Left forelimb (tissue), 1 donor: ENCODE results near the gene CCL2.

Experiments
- DNase-seq: peaks from one replicate; pipeline ENCODE4 v3.0.0-alpha.2; 2018; ENCODE audit warnings: low spot score

CCL2 gene

GRCh38 chr17:34265711-34266110 lies 10.6 kb downstream of the CCL2 start:
- no peak for DNase-seq

GRCh38 chr17:34269969-34270368 lies 14.9 kb downstream of the CCL2 start, which contains the start of gene CCL7:
Gene CCL7 (plus strand): TSS chr17:34270221. CDS start chr17:34270291, 70 bp downstream.
- no peak for DNase-seq

GRCh38 chr17:34275881-34276280 lies 20.8 kb downstream of the CCL2 start:
- no peak for DNase-seq

GRCh38 chr17:34276826-34277225 lies 21.7 kb downstream of the CCL2 start:
- no peak for DNase-seq

DNA sequence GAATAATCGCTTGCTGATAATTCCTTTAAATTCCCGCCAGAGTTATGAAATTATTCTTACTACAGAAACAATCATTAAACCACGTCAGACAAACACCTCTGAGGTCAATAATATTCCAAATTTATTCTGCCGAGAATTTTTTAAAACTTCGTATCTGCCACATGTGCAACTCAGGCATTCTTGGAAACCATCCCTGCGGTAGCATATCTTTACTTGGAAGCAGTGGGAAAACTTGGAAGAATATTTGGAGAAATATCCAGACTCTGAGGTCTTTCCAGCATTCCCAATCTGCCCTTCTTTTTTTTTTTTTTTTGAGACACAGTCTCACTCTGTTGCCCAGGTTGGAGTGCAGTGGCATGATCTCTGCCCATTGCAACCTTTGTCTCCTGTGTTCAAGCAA lies 28.5 kb downstream of the CCL2 start:
- no peak for DNase-seq

GRCh38 chr17:34285286-34285792 lies 30.3 kb downstream of the CCL2 start, which contains the start of gene CCL11:
Gene CCL11 (plus strand): TSS chr17:34285742. CDS start chr17:34285809, 67 bp downstream.
- no peak for DNase-seq

- no peak for DNase-seq
Observed at GRCh38 chr17:34287875-34288274, 32.8 kb downstream of the CCL2 start.

- DNase-seq: no peak
Observed at GRCh38 chr17:34290586-34290985, 35.5 kb downstream of the CCL2 start.

GRCh38 chr17:34291721-34292348 lies 36.8 kb downstream of the CCL2 start:
- DNase-seq: no peak

GRCh38 chr17:34299027-34299426 lies 43.9 kb downstream of the CCL2 start:
- no peak for DNase-seq

DNA sequence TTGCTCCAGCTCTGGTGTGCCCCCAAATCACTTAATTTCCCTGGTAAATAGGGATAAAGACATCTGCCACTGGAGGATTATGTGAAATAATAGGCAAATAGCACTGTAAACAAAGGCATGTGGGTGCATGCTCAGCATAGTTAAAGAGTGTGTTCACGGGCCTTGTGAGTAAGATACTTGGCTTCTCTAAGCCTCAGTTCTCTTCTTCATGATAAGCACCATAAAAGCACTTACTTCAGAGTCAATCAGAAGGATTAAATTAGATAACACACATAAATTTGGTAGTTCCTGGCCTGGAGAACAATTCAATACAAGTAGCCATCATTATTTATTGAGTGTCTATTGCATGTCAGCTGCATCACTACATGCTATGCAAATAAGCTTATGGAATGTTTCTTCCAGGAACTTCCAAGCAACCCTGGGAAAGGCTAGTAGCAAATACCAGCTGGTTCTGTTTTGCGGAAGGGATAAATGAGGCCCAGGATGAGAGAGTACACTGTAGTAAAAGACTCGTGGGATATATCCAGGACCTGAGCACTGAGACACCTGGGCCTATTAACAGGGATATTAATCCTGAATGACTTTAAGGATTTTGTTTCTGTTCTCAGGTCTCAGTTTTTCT lies 45.0 kb downstream of the CCL2 start:
- no peak for DNase-seq

- no peak for DNase-seq
Observed at GRCh38 chr17:34300652-34301370, 45.7 kb downstream of the CCL2 start.

GRCh38 chr17:34301986-34302385 lies 46.9 kb downstream of the CCL2 start:
- DNase-seq: no peak

DNA sequence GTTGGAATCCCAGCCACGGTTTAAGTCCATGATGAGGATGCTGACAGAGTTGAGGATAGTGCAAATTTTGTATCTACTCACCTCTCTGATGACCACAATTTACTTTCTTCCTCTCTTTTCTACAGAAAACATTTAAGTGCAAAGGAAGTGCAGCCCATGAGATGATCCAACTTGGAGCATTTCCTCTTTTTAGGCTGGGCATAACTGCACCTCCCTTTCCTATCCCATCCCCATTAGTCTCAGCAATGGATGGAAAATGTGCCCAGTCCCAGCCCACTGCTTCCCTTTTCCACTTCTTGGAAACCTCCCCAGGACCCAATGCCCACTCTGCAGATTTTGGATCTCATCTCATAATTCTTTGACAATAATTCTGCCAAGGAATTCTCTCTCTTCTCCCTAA lies 47.6 kb downstream of the CCL2 start:
- no peak for DNase-seq

- DNase-seq: no peak
Observed at GRCh38 chr17:34303606-34304005, 48.5 kb downstream of the CCL2 start.

GRCh38 chr17:34305061-34305460 lies 50.0 kb downstream of the CCL2 start:
- no peak for DNase-seq

DNA sequence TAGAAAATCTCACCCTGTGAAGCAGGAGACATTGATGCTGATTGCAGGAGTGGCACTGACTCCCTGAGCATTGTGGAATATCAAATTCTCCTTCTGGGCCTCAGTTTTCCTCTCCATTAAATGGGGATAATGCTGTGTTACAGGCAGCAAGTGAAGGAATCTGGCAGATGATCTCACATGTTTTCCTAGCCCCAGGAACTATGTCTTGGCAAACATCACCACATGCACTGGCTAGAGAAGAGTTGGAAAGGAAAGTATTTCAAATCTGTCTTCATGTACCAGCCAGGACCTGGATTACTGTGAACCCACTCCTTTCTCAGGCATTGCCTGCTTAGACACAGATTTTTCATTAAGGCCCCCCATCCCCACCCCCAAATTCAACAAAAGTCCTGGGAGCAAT lies 50.5 kb downstream of the CCL2 start:
- DNase-seq: no peak

DNA sequence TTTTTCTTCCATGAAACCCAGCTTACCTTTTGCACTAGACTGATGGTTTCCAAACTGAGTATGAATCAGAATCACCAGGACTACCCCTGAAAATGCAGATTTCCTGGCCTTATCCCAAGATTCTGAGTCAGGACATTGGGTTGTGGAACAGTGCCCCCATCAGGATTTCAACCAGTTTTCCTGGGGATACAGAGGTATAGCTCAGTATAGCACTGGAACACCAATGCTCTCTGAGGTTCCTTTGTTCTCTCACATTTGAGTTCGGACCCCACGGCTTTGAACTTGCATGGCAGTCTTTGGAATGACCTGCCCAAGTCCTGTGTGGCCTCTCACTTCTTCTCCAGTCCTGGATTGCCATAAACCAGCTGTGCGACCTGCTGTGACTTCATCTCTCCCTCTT lies 51.4 kb downstream of the CCL2 start:
- DNase-seq: no peak
